ENCODE data around the gene PRC1.
"Not testable (repeated sequence)": the region's sequence is repeated elsewhere in the genome, so short reads cannot be mapped to it uniquely, and the experiment has no call there.

PRC1 gene

GRCh38 chr15:90934256-90934948 lies 59.9 kb downstream of the PRC1 start:
- peak; percentile 82 for DNase-seq (ENCODE audit: low read depth)

GRCh38 chr15:90933301-90933700 lies 61.0 kb downstream of the PRC1 start:
- no peak for DNase-seq (ENCODE audit: low read depth)

- no peak for DNase-seq (ENCODE audit: low read depth)
These were observed 61.7 kb downstream of the PRC1 start for GRCh38 chr15:90932660-90932991.

- peak; percentile 83 for DNase-seq (ENCODE audit: low read depth)
These were observed 62.3 kb downstream of the PRC1 start, which contains the start of gene HDDC3 for GRCh38 chr15:90931828-90932659. Gene HDDC3, minus strand, starts transcription at chr15:90932549. Its CDS starts 9 bp downstream, at chr15:90932540.

GRCh38 chr15:90931575-90931827 lies 62.8 kb downstream of the PRC1 start:
- DNase-seq (ENCODE audit: low read depth), result no peak

GRCh38 chr15:90930861-90931574 lies 63.3 kb downstream of the PRC1 start:
- DNase-seq (ENCODE audit: low read depth), result peak; percentile 16

- DNase-seq (ENCODE audit: low read depth), result no peak
These were observed 64.9 kb downstream of the PRC1 start for GRCh38 chr15:90929246-90930019.

- DNase-seq (ENCODE audit: low read depth), result not testable (repeated sequence)
These were observed 66.2 kb downstream of the PRC1 start for GRCh38 chr15:90928106-90928505.

- DNase-seq (ENCODE audit: low read depth), result not testable (repeated sequence)
These were observed 67.6 kb downstream of the PRC1 start for GRCh38 chr15:90926766-90927165.

- no peak for DNase-seq (ENCODE audit: low read depth)
These were observed 70.0 kb downstream of the PRC1 start for GRCh38 chr15:90924375-90924774.

- not testable (repeated sequence) for DNase-seq (ENCODE audit: low read depth)
These were observed 71.5 kb downstream of the PRC1 start for GRCh38 chr15:90922712-90923322.

GRCh38 chr15:90921887-90922286 lies 72.4 kb downstream of the PRC1 start:
- DNase-seq (ENCODE audit: low read depth), result no peak

- no peak for DNase-seq (ENCODE audit: low read depth)
These were observed 75.5 kb downstream of the PRC1 start for GRCh38 chr15:90918835-90919234.

GRCh38 chr15:90918034-90918788 lies 76.1 kb downstream of the PRC1 start:
- DNase-seq (ENCODE audit: low read depth), result no peak

GRCh38 chr15:90917569-90917968 lies 76.8 kb downstream of the PRC1 start:
- DNase-seq (ENCODE audit: low read depth), result no peak

- no peak for DNase-seq (ENCODE audit: low read depth)
These were observed 77.9 kb downstream of the PRC1 start for GRCh38 chr15:90916461-90916860.

Data from EH (cell line).